K562 (cell line): ENCODE data around the gene ILF3. TPM values are rescaled to one million over a fixed set of nuclear protein-coding genes. Genes with fewer than 3 reads are reported as not detected.
A peak's percentile ranks its signal among the peaks of the same experiment; 100 is the strongest.

Source experiments
- CUX1 ChIP-seq: fragments of 200-800 bp; sonication (Bioruptor generic); IDR thresholded peaks from 2 replicates; pipeline ENCODE4 v1.6.1; 2016; ENCODE audit warnings: missing genetic modification characterization, missing compliant biosample characterization
- E2F6 ChIP-seq, 2 experiments: IDR thresholded peaks; 2 replicates each; pipeline ENCODE4 v1.6.1; 2011; ENCODE audit warnings: borderline replicate concordance in 1 of 2, control low read depth in 1 of 2, low read depth in 1 of 2, low read length in 1 of 2, mild to moderate bottlenecking in 1 of 2, mixed read lengths in 1 of 2, moderate library complexity in 1 of 2; ENCODE audit not compliant: insufficient read depth in 1 of 2, insufficient read length in 1 of 2, poor library complexity in 1 of 2, severe bottlenecking in 1 of 2; ENCODE audit errors: extremely low read depth in 1 of 2
- ETV1 ChIP-seq: fragments of 450-650 bp; conservative IDR thresholded peaks from 2 replicates; pipeline ENCODE4 v1.6.1; 2016; ENCODE audit warnings: missing genetic modification characterization, control low read depth, low read depth, missing compliant biosample characterization
- HCFC1 ChIP-seq: IDR thresholded peaks from 2 replicates; pipeline ENCODE4 v1.6.1; 2012; ENCODE audit warnings: low read depth, low read length, improper control_type of control experiment
- PCBP1 ChIP-seq: fragments of 200-400 bp; formaldehyde crosslinking; IDR thresholded peaks from 2 replicates; pipeline ENCODE4 v1.6.1; 2018; ENCODE audit warnings: mild to moderate bottlenecking, low read depth, low read length; ENCODE audit not compliant: poor library complexity, severe bottlenecking
- POLR2B ChIP-seq: fragments of 450-650 bp; IDR thresholded peaks from 2 replicates; pipeline ENCODE4 v1.6.1; 2018; ENCODE audit warnings: low read depth; ENCODE audit not compliant: partially characterized antibody
- RBM15 ChIP-seq: fragments of 200-400 bp; formaldehyde crosslinking; IDR thresholded peaks from 2 replicates; pipeline ENCODE4 v1.6.1; 2018; ENCODE audit warnings: mild to moderate bottlenecking, low read length, moderate library complexity; ENCODE audit not compliant: insufficient read depth
- SIRT6 ChIP-seq: IDR thresholded peaks from one replicate; pipeline ENCODE4 v1.6.1; 2012; ENCODE audit warnings: low read depth, mild to moderate bottlenecking, control low read depth, inconsistent platforms, low read length, moderate library complexity
- SMAD1 ChIP-seq: fragments of 150-350 bp; IDR thresholded peaks from 2 replicates; pipeline ENCODE4 v1.6.1; 2014; ENCODE audit warnings: low read length, low read depth; ENCODE audit not compliant: partially characterized antibody
- SMARCB1 ChIP-seq: IDR thresholded peaks from 2 replicates; pipeline ENCODE4 v1.6.1; 2011; ENCODE audit warnings: improper control_type of control experiment, low read depth; ENCODE audit not compliant: insufficient read length
- SP2 ChIP-seq: IDR thresholded peaks from 2 replicates; pipeline ENCODE4 v1.6.1; 2011; ENCODE audit warnings: mild to moderate bottlenecking, low read depth, low read length, moderate library complexity; ENCODE audit not compliant: poor library complexity, severe bottlenecking; ENCODE audit errors: extremely low read depth
- TAL1 ChIP-seq: fragments of 450-650 bp; IDR thresholded peaks from 2 replicates; pipeline ENCODE4 v1.6.1; 2016; ENCODE audit warnings: mild to moderate bottlenecking
- TRIM24 ChIP-seq, 2 experiments: fragments of 450-650 bp; IDR thresholded peaks; 2 replicates each; pipeline ENCODE4 v1.6.1; 2016
- VEZF1 ChIP-seq: fragments of 200-800 bp; sonication (Bioruptor generic); IDR thresholded peaks from 2 replicates; pipeline ENCODE4 v1.6.1; 2017; ENCODE audit warnings: missing genetic modification characterization, missing compliant biosample characterization
- WHSC1 ChIP-seq: IDR thresholded peaks from one replicate; pipeline ENCODE4 v1.6.1; 2012; ENCODE audit warnings: low read length, control low read depth, inconsistent platforms
- ZNF165 ChIP-seq: fragments of 250-450 bp; sonication (Bioruptor Pico); IDR thresholded peaks from 2 replicates; pipeline ENCODE4 v1.4.0; 2020; ENCODE audit warnings: borderline replicate concordance
- polyA plus RNA-seq, 8 experiments: library from polyadenylated mRNA; depleted of rRNA in 4 of 8; stranded (reverse) in 5 of 8; unstranded in 3 of 8; fragments of >200 nt; fragmentation: Nextera tagmentation in 2 of 8; fragmentation: Illumina TruSeq in 1 of 8; extraction: Ambion mirVana in 2 of 8; extraction: Trizol in 1 of 8; gene quantifications; 2 replicates each; pipeline versions ENCODE4 v1.2.1 to v1.2.3, GENCODE V29; 2011 to 2014; ENCODE audit warnings: inconsistent platforms in 1 of 8, missing spikeins in 1 of 8
- total RNA-seq, 7 experiments: library from RNA; depleted of rRNA in 6 of 7; stranded (reverse); fragments of >200 nt in 6 of 7; fragmentation: Illumina TruSeq in 2 of 7; extraction: Trizol in 2 of 7; gene quantifications; 2 replicates each; pipeline versions ENCODE4 v1.2.1 to v1.2.3, GENCODE V29; 2011 to 2021; ENCODE audit warnings: low replicate concordance in 1 of 7
- TF ChIP-seq, protein P1 (sequence below), 2 experiments: fragments of 450-650 bp; IDR thresholded peaks; 2 replicates each; pipeline ENCODE4 v1.6.1; 2016

ILF3 gene
- total and polyA plus RNA-seq, 9 of the 15 experiments (the other 6 are each of a cell fraction or from before 2014, with no cell fraction given) = 26.0 to 453 (median 175) TPM

- peak; percentile 97 for TF ChIP-seq SP2
- TF ChIP-seq WHSC1 = no peak
- TF ChIP-seq TAL1 = no peak
- TF ChIP-seq, protein P1, sequence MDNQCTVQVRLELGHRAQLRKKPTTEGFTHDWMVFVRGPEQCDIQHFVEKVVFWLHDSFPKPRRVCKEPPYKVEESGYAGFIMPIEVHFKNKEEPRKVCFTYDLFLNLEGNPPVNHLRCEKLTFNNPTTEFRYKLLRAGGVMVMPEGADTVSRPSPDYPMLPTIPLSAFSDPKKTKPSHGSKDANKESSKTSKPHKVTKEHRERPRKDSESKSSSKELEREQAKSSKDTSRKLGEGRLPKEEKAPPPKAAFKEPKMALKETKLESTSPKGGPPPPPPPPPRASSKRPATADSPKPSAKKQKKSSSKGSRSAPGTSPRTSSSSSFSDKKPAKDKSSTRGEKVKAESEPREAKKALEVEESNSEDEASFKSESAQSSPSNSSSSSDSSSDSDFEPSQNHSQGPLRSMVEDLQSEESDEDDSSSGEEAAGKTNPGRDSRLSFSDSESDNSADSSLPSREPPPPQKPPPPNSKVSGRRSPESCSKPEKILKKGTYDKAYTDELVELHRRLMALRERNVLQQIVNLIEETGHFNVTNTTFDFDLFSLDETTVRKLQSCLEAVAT (IDR thresholded peaks at IDR 0.05) = peak in 1 of 2 experiments; percentile 100; a peak in 2 of 4 replicates
- no peak for TF ChIP-seq SMAD1
- TF ChIP-seq ZNF165 = no peak
- TF ChIP-seq POLR2B = no peak
- TF ChIP-seq ETV1 (tag) = peak; percentile 29; the same call in 1 of the 2 replicates
- TF ChIP-seq RBM15 = no peak
- peak; percentile 82 for TF ChIP-seq VEZF1 (CRISPR knock-in tag)
- TF ChIP-seq E2F6 (IDR thresholded peaks at IDR 0.05; ENCODE audit: borderline replicate concordance in 1 of 2, extremely low read depth in 1 of 2, insufficient read depth in 1 of 2, insufficient read length in 1 of 2, low read depth in 1 of 2, low read length in 1 of 2, poor library complexity in 1 of 2, severe bottlenecking in 1 of 2) = peak in 1 of 2 experiments; percentile 40
- peak; percentile 65 for TF ChIP-seq PCBP1
- no peak for TF ChIP-seq SIRT6
- TF ChIP-seq HCFC1 = peak; percentile 94
- no peak for TF ChIP-seq TRIM24 (IDR thresholded peaks at IDR 0.05)
- TF ChIP-seq CUX1 (CRISPR knock-in tag) = no peak
- no peak for TF ChIP-seq SMARCB1
Measured at GRCh38 chr19:10717356-10718204, 63.4 kb downstream of the ILF3 start, which contains the start of gene DNM2 (continued).
